Brain microvascular endothelial cell (primary cell): ENCODE data around the gene ZCCHC10.
"Not testable (repeated sequence)": the region's sequence is repeated elsewhere in the genome, so short reads cannot be mapped to it uniquely, and the experiment has no call there.

ENCODE experiments used
- DNase-seq: peaks from one replicate; pipeline ENCODE4 v3.0.0-alpha.2; 2020
- H3K27ac ChIP-seq: fragments of 250-450 bp; sonication (Bioruptor Pico); 2 replicates; pipeline ENCODE4 v1.5.1; 2020; ENCODE audit warnings: mild to moderate bottlenecking, moderate library complexity
- H3K27me3 ChIP-seq: fragments of 250-450 bp; sonication (Bioruptor Pico); replicated peaks from 2 replicates; pipeline ENCODE4 v1.5.1; 2020; ENCODE audit warnings: mild to moderate bottlenecking
- H3K36me3 ChIP-seq: fragments of 250-450 bp; sonication (Bioruptor Pico); replicated peaks from 2 replicates; pipeline ENCODE4 v1.5.1; 2020; ENCODE audit warnings: mild to moderate bottlenecking
- H3K4me3 ChIP-seq: 2 replicates; pipeline ENCODE4 v1.5.1; 2011; ENCODE audit warnings: low read depth, mild to moderate bottlenecking, control low read depth, low read length, moderate library complexity
- in situ Hi-C: cut with HindIII; loops from 2 replicates; pipeline ENCODE4 v1.10.0; 2017; ENCODE audit warnings: low sequenced_read_pairs, low pct_ligation_motif_present
- TF ChIP-seq, protein P1 (sequence below): IDR thresholded peaks from 2 replicates; pipeline ENCODE4 v1.5.1; 2011; ENCODE audit warnings: low read depth, mild to moderate bottlenecking, moderate library complexity, low read length, control low read depth, inconsistent platforms; ENCODE audit errors: missing control alignments

The ZCCHC10 gene

DNA sequence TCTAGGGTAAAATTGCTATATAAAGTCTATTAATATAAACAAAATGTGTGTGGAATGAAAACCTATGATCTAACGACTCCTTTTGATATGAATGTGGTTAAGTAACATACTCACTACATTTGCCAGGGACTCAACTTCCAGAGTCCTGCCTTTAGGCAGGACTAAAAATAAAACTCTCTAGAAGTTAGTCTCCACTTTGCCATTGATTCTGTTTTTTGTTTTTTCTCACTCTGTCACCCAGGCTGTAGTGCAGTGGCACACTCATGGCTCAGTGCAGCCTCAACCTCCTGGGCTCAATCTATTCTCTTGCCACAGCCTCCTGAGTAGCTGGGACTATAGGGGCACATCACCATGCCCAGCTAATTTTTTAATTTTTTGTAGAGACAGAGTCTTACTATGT is 30.0 kb downstream of the ZCCHC10 start:
- H3K27ac ChIP-seq = no peak overlapping the region
- in situ Hi-C loops = no loop called here
- no peak overlapping the region for H3K4me3 ChIP-seq
- H3K36me3 ChIP-seq = no peaks in the 10 kb centered on the region
- no peak for DNase-seq
- TF ChIP-seq, protein P1, sequence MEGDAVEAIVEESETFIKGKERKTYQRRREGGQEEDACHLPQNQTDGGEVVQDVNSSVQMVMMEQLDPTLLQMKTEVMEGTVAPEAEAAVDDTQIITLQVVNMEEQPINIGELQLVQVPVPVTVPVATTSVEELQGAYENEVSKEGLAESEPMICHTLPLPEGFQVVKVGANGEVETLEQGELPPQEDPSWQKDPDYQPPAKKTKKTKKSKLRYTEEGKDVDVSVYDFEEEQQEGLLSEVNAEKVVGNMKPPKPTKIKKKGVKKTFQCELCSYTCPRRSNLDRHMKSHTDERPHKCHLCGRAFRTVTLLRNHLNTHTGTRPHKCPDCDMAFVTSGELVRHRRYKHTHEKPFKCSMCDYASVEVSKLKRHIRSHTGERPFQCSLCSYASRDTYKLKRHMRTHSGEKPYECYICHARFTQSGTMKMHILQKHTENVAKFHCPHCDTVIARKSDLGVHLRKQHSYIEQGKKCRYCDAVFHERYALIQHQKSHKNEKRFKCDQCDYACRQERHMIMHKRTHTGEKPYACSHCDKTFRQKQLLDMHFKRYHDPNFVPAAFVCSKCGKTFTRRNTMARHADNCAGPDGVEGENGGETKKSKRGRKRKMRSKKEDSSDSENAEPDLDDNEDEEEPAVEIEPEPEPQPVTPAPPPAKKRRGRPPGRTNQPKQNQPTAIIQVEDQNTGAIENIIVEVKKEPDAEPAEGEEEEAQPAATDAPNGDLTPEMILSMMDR = no peak
- no peaks in the 10 kb centered on the region for H3K27me3 ChIP-seq

DNA sequence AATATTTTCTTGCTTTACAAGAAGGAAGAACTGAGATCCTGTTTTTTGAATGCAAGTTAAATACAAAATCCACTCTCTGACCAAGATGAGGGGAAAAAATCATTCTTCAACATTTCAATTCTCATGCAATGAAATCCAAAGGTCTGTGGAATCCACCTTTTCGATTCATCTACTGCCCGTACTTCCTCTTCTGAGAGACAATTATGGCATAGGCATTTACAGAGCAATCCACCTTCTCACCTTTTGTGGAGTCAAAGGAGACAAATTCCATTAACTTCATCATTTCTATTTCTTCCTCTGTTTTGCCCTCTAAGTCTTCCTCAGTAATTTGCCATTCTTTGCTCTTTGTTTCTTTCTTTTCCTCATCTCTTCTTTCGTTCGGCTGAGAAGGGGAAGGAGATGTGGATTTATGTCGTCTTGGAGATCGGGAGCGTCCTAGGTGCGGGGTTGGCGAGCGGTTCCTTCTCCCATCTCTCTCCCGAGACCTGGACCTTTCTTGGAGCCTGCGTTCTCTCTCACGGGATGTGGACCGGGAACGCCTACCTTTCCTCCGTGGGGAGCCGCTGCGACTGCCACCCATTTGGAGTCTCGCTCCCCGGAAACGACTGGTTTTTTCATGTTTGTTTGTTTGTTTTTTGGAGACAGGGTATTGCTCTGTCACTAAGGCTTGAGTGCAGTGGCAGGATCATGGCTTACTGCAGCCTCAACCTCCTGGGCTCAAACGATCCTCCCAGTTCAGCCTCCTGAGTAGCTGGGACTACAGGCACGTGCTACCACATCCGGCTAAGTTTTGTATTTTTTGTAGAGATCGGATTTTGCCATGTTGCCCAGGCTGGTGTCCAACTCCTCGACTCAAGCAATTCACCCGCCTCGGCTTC is 38.6 kb downstream of the ZCCHC10 start:
- Histone ChIP-seq H3K27me3 (no peaks in the 10 kb centered on the region), H3K4me3 (no peak overlapping the region), H3K27ac (no peak overlapping the region), H3K36me3 (no peaks in the 10 kb centered on the region)
- in situ Hi-C loops = no loop called here
- DNase-seq = no peak
- TF ChIP-seq, protein P1 = no peak

DNA sequence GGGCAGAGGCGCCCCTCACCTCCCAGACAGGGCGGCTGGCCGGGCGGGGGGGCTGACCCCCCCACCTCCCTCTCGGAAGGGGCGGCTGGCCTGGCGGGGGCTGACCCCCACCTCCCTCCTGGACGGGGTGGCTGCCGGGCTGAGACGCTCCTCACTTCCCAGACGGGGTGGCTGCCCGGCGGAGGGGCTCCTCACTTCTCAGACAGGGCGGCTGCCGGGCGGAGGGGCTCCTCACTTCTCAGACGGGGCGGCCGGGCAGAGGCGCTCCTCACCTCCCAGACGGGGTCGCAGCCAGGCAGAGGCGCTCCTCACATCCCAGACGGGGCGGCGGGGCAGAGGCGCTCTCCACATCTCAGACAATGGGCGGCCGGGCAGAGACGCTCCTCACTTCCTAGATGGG is 43.4 kb downstream of the ZCCHC10 start:
- H3K27ac ChIP-seq, in situ Hi-C loops, H3K4me3 ChIP-seq, DNase-seq, H3K36me3 ChIP-seq, H3K27me3 ChIP-seq: not testable (repeated sequence)

DNA sequence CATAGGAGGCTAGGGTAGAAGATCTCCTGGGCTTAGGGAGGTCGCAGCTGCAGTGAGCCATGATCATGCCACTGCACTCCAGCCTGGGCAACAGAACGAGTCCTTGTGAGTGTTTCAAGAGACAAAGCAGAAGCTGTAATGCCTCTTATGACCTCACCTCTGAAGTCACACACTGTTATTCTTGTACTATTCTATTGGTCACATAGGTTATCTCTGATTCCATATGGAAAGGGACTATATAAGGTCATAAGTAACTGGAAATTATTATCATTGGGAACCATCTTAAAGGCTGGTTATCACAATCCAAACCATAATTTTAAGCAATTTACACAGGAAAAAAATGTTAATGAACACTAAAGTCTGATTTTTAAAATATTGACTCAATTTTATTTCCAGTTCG is 45.1 kb downstream of the ZCCHC10 start:
- Histone ChIP-seq H3K36me3 (no peaks in the 10 kb centered on the region), H3K27ac (no peak overlapping the region), H3K27me3 (no peaks in the 10 kb centered on the region), H3K4me3 (no peak overlapping the region)
- in situ Hi-C loops = no loop called here
- no peak for DNase-seq
- TF ChIP-seq, protein P1 = no peak

DNA sequence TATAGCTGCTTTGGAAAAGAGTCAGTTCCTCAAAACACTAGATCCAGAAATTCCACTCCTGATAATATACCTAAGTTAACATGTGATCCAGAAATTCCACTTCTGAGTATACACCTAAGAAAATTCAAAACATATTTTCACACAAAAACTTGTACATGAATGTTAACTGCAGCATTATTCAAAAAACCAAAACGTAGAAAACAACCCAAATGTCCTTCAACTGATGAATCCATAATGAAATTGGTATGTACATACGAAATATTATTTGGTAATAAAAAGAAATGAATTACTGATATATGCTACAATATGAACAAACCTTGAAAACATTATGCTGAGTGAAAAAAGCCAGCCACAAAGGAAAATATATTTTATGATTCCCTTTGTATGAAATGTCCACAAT is 46.4 kb downstream of the ZCCHC10 start:
- H3K36me3 ChIP-seq = no peaks in the 10 kb centered on the region
- no peak overlapping the region for H3K27ac ChIP-seq
- TF ChIP-seq, protein P1 = no peak
- no peak overlapping the region for H3K4me3 ChIP-seq
- in situ Hi-C loops = no loop called here
- DNase-seq = no peak
- no peaks in the 10 kb centered on the region for H3K27me3 ChIP-seq

DNA sequence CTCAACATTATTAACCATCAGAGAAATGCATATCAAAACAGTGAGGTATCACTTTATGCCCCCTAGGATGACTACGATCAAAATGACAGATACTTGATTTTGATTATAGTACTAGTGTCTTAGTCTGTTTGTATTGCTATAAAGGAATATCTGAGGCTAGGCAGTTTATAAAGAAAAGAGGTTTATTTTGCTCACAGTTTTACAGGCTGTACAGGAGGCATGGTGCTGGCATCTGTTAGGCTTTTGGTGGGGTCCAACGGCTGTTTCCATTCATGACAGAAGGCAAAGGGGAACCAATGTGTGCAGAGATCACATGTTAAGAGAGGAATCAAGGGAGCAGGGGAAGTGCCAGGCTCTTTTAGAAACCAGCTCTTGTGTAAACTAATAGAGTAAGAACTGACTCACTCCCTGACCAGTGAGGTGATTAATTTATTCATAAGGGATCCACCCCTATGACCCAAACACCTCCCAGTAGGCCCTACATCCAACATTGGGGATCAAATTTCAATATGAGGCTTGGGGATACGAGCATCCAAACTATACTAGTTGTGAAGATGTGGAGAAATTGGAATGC is 46.9 kb downstream of the ZCCHC10 start:
- Histone ChIP-seq H3K4me3 (no peak overlapping the region), H3K27me3 (no peaks in the 10 kb centered on the region), H3K27ac (no peak overlapping the region), H3K36me3 (no peaks in the 10 kb centered on the region)
- in situ Hi-C loops = no loop called here
- no peak for DNase-seq
- TF ChIP-seq, protein P1 = no peak
